Psoas muscle (tissue), 8 donors: ENCODE measurements around the gene PARM1. TPM values are rescaled to one million over a fixed set of nuclear protein-coding genes. Genes with fewer than 3 reads are reported as not detected.

Experiments used
- ATAC-seq, 4 donors: fragments of 200-7000 bp; cut with Tn5 transposase; one replicate each; pipeline ENCODE4 v1.9.1; 2020; ENCODE audit warnings: moderate library complexity in 3 of 4, mild to moderate bottlenecking in 2 of 4
- DNase-seq, 2 donors: peaks; one replicate each; pipeline ENCODE4 v3.0.0-alpha.2; 2020
- H3K27ac ChIP-seq: fragments of 200-600 bp; one replicate; pipeline ENCODE4 v1.8.0; 2022
- H3K27me3 ChIP-seq, 3 donors: fragments of 200-600 bp in 1 of 3; one replicate each; pipeline versions ENCODE4 v1.6.1 to v1.8.0; 2013 to 2022; ENCODE audit warnings: low read length in 2 of 3, mild to moderate bottlenecking in 2 of 3, moderate library complexity in 1 of 3; ENCODE audit not compliant: insufficient read depth in 3 of 3
- H3K36me3 ChIP-seq, 2 donors: fragments of 200-600 bp in 1 of 2; one replicate each; pipeline versions ENCODE4 v1.6.1 to v1.8.0; 2013 to 2022; ENCODE audit warnings: low read depth in 1 of 2, mild to moderate bottlenecking in 1 of 2, moderate library complexity in 1 of 2; ENCODE audit not compliant: insufficient read depth in 1 of 2
- H3K4me1 ChIP-seq: fragments of 200-600 bp; one replicate; pipeline ENCODE4 v1.8.0; 2022
- H3K4me3 ChIP-seq: fragments of 200-600 bp; one replicate; pipeline ENCODE4 v1.8.0; 2022; ENCODE audit warnings: mild to moderate bottlenecking
- H3K9me3 ChIP-seq: fragments of 200-600 bp; one replicate; pipeline ENCODE4 v1.8.0; 2022
- CTCF ChIP-seq: fragments of 200-600 bp; IDR thresholded peaks from one replicate; pipeline ENCODE4 v1.8.0; 2022; ENCODE audit warnings: antibody characterized with exemption
- WGBS, 3 donors: extraction: QIAGEN DNeasy Blood & Tissue Kit; methylation state at CpG; one replicate each; pipeline versions ENCODE4 v1.1.6 to v1.1.7; 2013; 5-methylcytosine and 5-hydroxymethylcytosine counted together
- intact Hi-C, 2 donors: fragments of 100-400 bp; cut with DNase I; formaldehyde crosslinking; loops; one replicate each; pipeline versions ENCODE4 v1.11.0 to v1.14.2; 2022
- polyA plus RNA-seq, 3 donors: library from polyadenylated mRNA; stranded (reverse); fragments of 200-250 nt; gene quantifications; one replicate each; pipeline ENCODE4 v1.2.3, GENCODE V29; 2013
- total RNA-seq, 4 donors: library from RNA; stranded (reverse); fragmentation: NEBNext Ultra II Directional in 2 of 4; extraction: Animal tissue kit (Norgen Biotek cat#: 25700) in 2 of 4; gene quantifications; one replicate each; pipeline versions ENCODE4 v1.2.1 to v1.2.4, GENCODE V29; 2021 to 2023
- donor health status: healthy with polysubstance abuse.
- donor health status: DM: no; HTN: no; CAD: no; lungs with moderate emphysema.
- donor health status: Bipolar disorder and iron deficiency.
- donor health status: healthy.
- donor health status: DM: yes; HTN: yes; CAD: no.
- donor health status: DM: no; HTN: no; CAD: no.
- donor health status: DM: no; HTN: no; CAD: no.
- donor health status: DM: yes; HTN: yes; CAD: no.

The PARM1 gene
- total and polyA plus RNA-seq, 7 donors = 1.3 to 14.5 (median 5.2) TPM

- no peaks in the 10 kb centered on the region for H3K4me1 ChIP-seq
- DNase-seq (no peak), ATAC-seq (no peak)
- H3K9me3 ChIP-seq = no peaks in the 10 kb centered on the region
- intact Hi-C loops = no loop called here
- H3K4me3 ChIP-seq = no peak overlapping the region
- H3K36me3 ChIP-seq = no peaks in the 10 kb centered on the region
- no peak for TF ChIP-seq CTCF
- H3K27ac ChIP-seq = no peak overlapping the region
- WGBS, 3 donors = 90 to 96% (median 91%) methylated on average over 3 of the region's 3 CpGs
- H3K27me3 ChIP-seq = no peaks in the 10 kb centered on the region
These were observed 166.4 kb downstream of the PARM1 start for GRCh38 chr4:75099321-75099720.

Other genes starting within 250 kb of the PARM1 start
- gene BTC, start 138.6 kb upstream of the PARM1 start, total RNA-seq = under 1 TPM in 3 of 4 donors, not detected in 1; 0.12 to 0.22 (median 0.13) TPM
- gene BTC, start 138.6 kb upstream of the PARM1 start, polyA plus RNA-seq = under 1 TPM; 0.05 to 0.18 (median 0.15) TPM